Measurements from ENCODE around the gene ATP7A. TPM values are rescaled to one million over a fixed set of nuclear protein-coding genes. Genes with fewer than 3 reads are reported as not detected.

The ATP7A gene
- total and polyA plus RNA-seq, 2 donors (not counting 3 experiments of a cell fraction or from before 2014, with no cell fraction given), result 3.1 to 8.8 TPM

DNA sequence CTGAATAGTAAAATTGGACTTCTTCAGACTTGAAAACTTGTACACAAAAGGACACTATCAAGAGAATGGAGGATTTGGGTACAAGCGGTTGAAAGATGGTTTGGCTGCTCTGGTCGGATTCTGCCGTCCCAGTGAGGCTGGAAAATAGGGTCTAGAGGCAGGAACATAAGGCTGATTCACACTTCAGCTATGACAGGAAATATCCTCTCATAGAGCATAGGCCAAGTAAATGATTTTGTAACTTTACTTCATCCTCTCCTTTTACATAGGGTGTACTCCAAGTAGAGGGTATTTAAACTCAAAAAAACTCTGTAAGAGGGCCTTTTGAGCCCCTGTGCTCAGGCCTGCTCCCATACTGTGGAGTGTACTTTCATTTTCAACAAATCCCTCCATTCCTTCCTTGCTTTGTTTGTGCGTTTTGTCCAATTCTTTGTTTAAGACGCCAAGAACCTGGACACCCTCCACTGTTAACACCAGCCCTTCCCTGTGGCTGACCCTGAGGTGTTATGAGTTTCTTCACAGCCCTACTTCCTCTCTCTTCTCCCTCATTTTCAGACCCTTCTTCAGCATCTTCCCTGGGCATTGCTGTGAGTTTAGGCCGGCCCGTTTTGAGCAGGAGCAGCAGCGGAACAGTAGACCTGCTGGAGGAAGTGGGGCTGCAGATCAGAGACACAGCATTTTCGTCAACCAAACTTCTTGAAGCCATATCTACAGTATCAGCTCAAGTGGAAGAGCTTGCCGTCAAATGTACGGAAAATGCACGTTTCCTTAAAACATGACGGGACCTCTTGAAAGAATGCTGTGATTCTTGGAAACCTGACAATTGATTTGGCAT lies 51.8 kb downstream of the ATP7A start:
- TSS peak; percentile 76 for BruUV-seq (replicated peaks)
- peak overlapping the region in 1 of 3 experiments; percentile 11 for H3K4me3 ChIP-seq (replicated peaks in 1 of 3; ENCODE audit: insufficient read depth in 1 of 3, low read depth in 1 of 3, low read length in 3 of 3)
- DNase-seq (ENCODE audit: low read depth, low spot score) (peak; percentile 52), FAIRE-seq (peak; percentile 80)
- H3K27ac ChIP-seq (ENCODE audit: insufficient read depth, low read depth, low read length), result peak overlapping the region; percentile 78
- peak overlapping the region; percentile 76 for H3K4me2 ChIP-seq (ENCODE audit: insufficient read depth, low read length)
- CTCF ChIA-PET, result interaction anchor here (2.2 kb wide), 1 partner anchor 9 kb away, joined by 6 read pairs; no protein-coding TSS in a partner anchor
- dilution Hi-C loops (cut with MboI; ENCODE audit: extremely low pct_ligation_motif_present, low sequenced_read_pairs), result no loop called here
- TF ChIP-seq, protein P1, sequence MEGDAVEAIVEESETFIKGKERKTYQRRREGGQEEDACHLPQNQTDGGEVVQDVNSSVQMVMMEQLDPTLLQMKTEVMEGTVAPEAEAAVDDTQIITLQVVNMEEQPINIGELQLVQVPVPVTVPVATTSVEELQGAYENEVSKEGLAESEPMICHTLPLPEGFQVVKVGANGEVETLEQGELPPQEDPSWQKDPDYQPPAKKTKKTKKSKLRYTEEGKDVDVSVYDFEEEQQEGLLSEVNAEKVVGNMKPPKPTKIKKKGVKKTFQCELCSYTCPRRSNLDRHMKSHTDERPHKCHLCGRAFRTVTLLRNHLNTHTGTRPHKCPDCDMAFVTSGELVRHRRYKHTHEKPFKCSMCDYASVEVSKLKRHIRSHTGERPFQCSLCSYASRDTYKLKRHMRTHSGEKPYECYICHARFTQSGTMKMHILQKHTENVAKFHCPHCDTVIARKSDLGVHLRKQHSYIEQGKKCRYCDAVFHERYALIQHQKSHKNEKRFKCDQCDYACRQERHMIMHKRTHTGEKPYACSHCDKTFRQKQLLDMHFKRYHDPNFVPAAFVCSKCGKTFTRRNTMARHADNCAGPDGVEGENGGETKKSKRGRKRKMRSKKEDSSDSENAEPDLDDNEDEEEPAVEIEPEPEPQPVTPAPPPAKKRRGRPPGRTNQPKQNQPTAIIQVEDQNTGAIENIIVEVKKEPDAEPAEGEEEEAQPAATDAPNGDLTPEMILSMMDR (IDR thresholded peaks at IDR 0.05; ENCODE audit: extremely low read depth in 1 of 2, insufficient read depth in 1 of 2, low read depth in 1 of 2, low read length in 2 of 2), result no peak
- peak; percentile 13 for TF ChIP-seq FOS (IDR thresholded peaks at IDR 0.05; ENCODE audit: borderline replicate concordance, insufficient read depth, low read length)
- H3K79me2 ChIP-seq (ENCODE audit: control insufficient read depth, insufficient read depth, low read length), result no peaks in the 10 kb centered on the region
- POLR2A ChIA-PET, result interaction anchor here (0.6 kb wide), 1 partner anchor 63 kb away, joined by 3 read pairs; the partner anchor contains the start of gene COX7B
- no peaks in the 10 kb centered on the region for H4K20me1 ChIP-seq (replicated peaks; ENCODE audit: control insufficient read depth, extremely low read depth, insufficient read depth, low read length)
- H3K9ac ChIP-seq (replicated peaks; ENCODE audit: extremely low read depth, insufficient read depth, low read length), result peak overlapping the region; percentile 65
- peak overlapping the region; percentile 62 for H2AFZ ChIP-seq (ENCODE audit: low read depth, low read length)
- H3K4me1 ChIP-seq (ENCODE audit: control insufficient read depth, extremely low read depth, insufficient read depth, low read length), result peaks cover 19% of the 10 kb centered on the region
- no peaks in the 10 kb centered on the region for H3K36me3 ChIP-seq (ENCODE audit: control insufficient read depth in 2 of 2, extremely low read depth in 1 of 2, insufficient read depth in 2 of 2, low read length in 2 of 2)
- no peaks in the 10 kb centered on the region for H3K9me1 ChIP-seq (replicated peaks; ENCODE audit: control insufficient read depth, extremely low read depth, insufficient read depth, low read length)
- intact Hi-C loops (cut with micrococcal nuclease), result loop anchor here (5.0 kb wide), 1 partner anchor 520 kb away; no protein-coding TSS in a partner anchor
- H3K9me3 ChIP-seq (replicated peaks; ENCODE audit: control insufficient read depth, insufficient read depth, low read length), result no peaks in the 10 kb centered on the region
- H3K27me3 ChIP-seq (ENCODE audit: control insufficient read depth in 2 of 2, insufficient read depth in 2 of 2, low read length in 2 of 2), result no peaks in the 10 kb centered on the region

GRCh38 chrX:77966361-77966760 lies 55.9 kb downstream of the ATP7A start:
- H2AFZ ChIP-seq (ENCODE audit: low read depth, low read length), result no peak overlapping the region
- H3K36me3 ChIP-seq (ENCODE audit: control insufficient read depth in 2 of 2, extremely low read depth in 1 of 2, insufficient read depth in 2 of 2, low read length in 2 of 2), result no peaks in the 10 kb centered on the region
- H3K4me3 ChIP-seq (replicated peaks in 1 of 3; ENCODE audit: insufficient read depth in 1 of 3, low read depth in 1 of 3, low read length in 3 of 3), result no peak overlapping the region
- DNase-seq (ENCODE audit: low read depth, low spot score), result no peak
- ChIA-PET POLR2A (no interaction called here), CTCF (no interaction called here)
- no peaks in the 10 kb centered on the region for H3K27me3 ChIP-seq (ENCODE audit: control insufficient read depth in 2 of 2, insufficient read depth in 2 of 2, low read length in 2 of 2)
- H3K4me2 ChIP-seq (ENCODE audit: insufficient read depth, low read length), result no peak overlapping the region
- H3K4me1 ChIP-seq (ENCODE audit: control insufficient read depth, extremely low read depth, insufficient read depth, low read length), result peaks cover 18% of the 10 kb centered on the region
- intact Hi-C loops (cut with micrococcal nuclease) (no loop called here), dilution Hi-C loops (cut with MboI; ENCODE audit: extremely low pct_ligation_motif_present, low sequenced_read_pairs) (no loop called here)
- no peak overlapping the region for H3K27ac ChIP-seq (ENCODE audit: insufficient read depth, low read depth, low read length)
- TF ChIP-seq, protein P1 (IDR thresholded peaks at IDR 0.05; ENCODE audit: extremely low read depth in 1 of 2, insufficient read depth in 1 of 2, low read depth in 1 of 2, low read length in 2 of 2), result no peak
- TF ChIP-seq FOS (IDR thresholded peaks at IDR 0.05; ENCODE audit: borderline replicate concordance, insufficient read depth, low read length) (no peak), MYC (IDR thresholded peaks at IDR 0.05; ENCODE audit: low read depth, low read length) (no peak), EZH2 (IDR thresholded peaks at IDR 0.05; ENCODE audit: borderline replicate concordance, low read depth, low read length, severe bottlenecking) (no peak), JUN (IDR thresholded peaks at IDR 0.05; ENCODE audit: borderline replicate concordance, insufficient read depth, insufficient read length, low read depth) (no peak), GATA2 (IDR thresholded peaks at IDR 0.05; ENCODE audit: insufficient read depth, insufficient read length, low read depth, low read length) (no peak), POLR2A (IDR thresholded peaks at IDR 0.05; ENCODE audit: low read depth, low read length) (no peak), POLR2AphosphoS5 (IDR thresholded peaks at IDR 0.05; ENCODE audit: insufficient read depth, low read depth, low read length) (no peak)
- TF ChIP-seq, protein P2, sequence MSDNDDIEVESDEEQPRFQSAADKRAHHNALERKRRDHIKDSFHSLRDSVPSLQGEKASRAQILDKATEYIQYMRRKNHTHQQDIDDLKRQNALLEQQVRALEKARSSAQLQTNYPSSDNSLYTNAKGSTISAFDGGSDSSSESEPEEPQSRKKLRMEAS (IDR thresholded peaks at IDR 0.05; ENCODE audit: insufficient read depth, insufficient read length), result no peak
- BruUV-seq (replicated peaks), result no TSS peak
- no peaks in the 10 kb centered on the region for H3K9me1 ChIP-seq (replicated peaks; ENCODE audit: control insufficient read depth, extremely low read depth, insufficient read depth, low read length)
- no peaks in the 10 kb centered on the region for H4K20me1 ChIP-seq (replicated peaks; ENCODE audit: control insufficient read depth, extremely low read depth, insufficient read depth, low read length)
- FAIRE-seq, result no peak
- H3K9me3 ChIP-seq (replicated peaks; ENCODE audit: control insufficient read depth, insufficient read depth, low read length), result no peaks in the 10 kb centered on the region
- H3K79me2 ChIP-seq (ENCODE audit: control insufficient read depth, insufficient read depth, low read length), result no peaks in the 10 kb centered on the region
- no peak overlapping the region for H3K9ac ChIP-seq (replicated peaks; ENCODE audit: extremely low read depth, insufficient read depth, low read length)
